Inflammatory macrophage treated with lipopolysaccharide for 1 hour (primary cell): ENCODE results near the gene SPSB4.

Experiments
- DNase-seq, 2 donors: peaks; one replicate each; pipeline ENCODE4 v3.0.0-alpha.2; 2020 to 2022

SPSB4 gene

DNA sequence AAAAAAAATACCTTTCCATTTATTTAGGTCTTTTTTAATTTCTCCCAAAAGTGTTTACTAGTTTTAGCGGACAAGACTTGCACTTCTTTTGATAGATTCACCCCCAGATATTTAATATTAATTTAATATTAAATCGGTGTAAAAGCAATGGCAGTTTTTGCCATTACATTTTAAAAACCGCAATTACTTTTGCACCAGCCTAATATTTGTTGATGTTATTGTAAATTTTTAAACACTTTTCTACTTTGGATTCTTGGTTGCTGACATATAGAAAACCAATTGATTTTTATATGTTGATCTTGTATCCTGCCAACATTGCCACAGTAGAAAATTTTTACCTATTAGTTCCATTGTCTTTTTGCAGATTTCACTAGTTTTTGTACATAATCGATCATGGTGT, 116.5 kb downstream of the SPSB4 start:
- no peak for DNase-seq

- no peak for DNase-seq
These were observed 119.6 kb downstream of the SPSB4 start for GRCh38 chr3:141170678-141171295.

GRCh38 chr3:141174674-141175073, 123.5 kb downstream of the SPSB4 start:
- no peak for DNase-seq

GRCh38 chr3:141176775-141177174, 125.6 kb downstream of the SPSB4 start:
- DNase-seq, result no peak

DNA sequence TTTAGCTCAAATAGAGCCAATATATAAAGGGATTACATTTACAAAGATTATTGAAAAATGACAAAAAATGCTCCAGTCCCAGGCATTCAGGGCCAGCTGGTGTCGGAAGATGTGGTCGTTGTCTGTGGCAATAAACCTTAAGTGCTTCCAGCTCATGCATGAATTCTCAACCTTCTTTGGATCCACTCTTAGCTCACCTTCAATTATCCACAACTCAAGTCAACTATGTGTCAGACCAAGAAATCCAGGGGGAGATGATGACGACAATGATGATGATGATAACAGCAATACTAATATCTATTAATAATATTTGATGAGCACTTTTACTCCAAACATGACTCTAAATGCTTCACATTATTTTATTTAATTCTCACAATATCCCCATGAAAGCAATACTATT, 126.9 kb downstream of the SPSB4 start:
- DNase-seq, result no peak

GRCh38 chr3:141178551-141178950, 127.4 kb downstream of the SPSB4 start:
- DNase-seq, result no peak

DNA sequence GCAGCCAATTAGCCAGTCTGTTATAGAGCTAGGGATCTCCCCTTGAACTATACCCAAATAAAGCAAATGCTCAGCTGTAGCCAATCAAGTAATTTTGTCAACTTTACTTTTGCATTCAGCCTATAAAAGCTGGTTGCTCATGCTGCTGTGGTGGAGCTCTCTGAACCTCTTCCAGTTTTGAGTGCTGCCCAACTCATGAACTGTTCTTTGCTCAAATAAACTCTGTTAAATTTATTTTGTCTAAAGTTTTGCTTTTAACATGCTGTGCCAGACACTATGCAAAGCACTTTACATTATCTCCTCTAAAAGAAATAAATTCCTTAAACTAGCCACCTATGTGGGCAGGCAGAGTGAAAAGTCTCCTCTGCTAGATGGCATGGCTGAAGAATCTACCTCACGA, 128.8 kb downstream of the SPSB4 start:
- no peak for DNase-seq

DNA sequence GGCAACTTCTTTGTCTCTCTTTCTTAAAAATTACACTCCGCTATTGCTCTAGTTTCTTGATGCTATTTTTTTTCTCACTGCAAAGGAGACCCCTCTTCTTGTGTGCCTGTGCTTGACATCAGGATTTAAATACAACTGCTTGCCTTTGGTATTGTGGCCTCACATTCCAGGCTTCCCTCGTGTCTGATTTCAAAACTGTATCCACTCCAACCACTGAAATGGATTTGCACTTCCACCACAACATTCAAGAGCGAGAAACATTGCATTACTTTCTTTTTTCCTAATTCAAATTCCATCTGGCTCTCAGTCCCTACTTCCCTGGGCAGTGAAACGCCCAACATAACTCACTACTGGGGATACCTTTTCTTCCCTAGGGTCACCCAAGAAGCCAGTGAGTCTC, 130.0 kb downstream of the SPSB4 start:
- DNase-seq, result no peak

DNA sequence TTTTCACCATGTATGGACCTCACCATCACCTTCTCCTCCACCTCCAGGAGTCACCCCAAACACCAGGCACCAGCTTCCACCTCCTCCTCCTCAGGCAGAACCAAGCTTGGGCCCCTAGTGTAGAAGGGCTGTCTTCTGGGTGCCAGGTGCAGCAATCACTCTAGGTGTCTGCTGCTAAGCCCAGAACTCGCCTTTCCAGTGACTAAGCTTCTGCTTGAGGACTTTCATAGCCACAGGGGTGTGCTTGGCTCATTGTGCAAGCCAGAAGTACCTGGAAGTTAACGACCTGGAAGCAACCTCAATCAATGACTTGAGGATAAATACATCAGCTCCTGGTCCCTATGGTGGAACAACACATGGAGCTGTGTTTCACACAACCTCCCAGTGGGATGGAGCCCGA, 130.7 kb downstream of the SPSB4 start:
- no peak for DNase-seq

- DNase-seq, result no peak
These were observed 132.5 kb downstream of the SPSB4 start for GRCh38 chr3:141183606-141184005.

GRCh38 chr3:141184430-141184829, 133.3 kb downstream of the SPSB4 start:
- no peak for DNase-seq

GRCh38 chr3:141191097-141191749, 140.1 kb downstream of the SPSB4 start:
- no peak for DNase-seq

DNA sequence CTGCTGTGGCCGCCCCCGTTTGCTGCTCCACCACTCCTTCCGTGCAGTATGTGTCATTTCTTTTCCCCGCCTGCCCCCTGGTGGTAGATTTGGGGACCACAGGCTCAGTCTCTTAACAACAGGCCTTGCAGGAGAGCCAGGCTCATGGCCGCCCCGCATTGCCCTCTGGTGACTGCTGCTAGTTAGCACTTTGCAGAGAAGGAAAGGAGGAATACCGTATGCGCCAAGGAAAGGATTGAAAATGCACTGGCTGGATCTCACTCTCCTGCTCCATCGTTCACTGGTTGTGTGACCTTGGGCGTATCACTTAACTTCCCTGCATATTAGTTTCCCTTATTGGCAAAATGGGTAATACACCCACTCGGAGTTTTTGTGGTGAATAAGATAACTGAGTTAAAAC, 141.2 kb downstream of the SPSB4 start:
- peak; percentile 81 to 100 for DNase-seq

GRCh38 chr3:141193066-141193830, 142.1 kb downstream of the SPSB4 start:
- DNase-seq, result peak in 1 of 2 donors; percentile 19
